ENCODE measurements around the gene IAPP.

- TF ChIP-seq CTCF (IDR thresholded peaks at IDR 0.05) (no peak), POLR2A (IDR thresholded peaks at IDR 0.05) (no peak)
Measured at GRCh38 chr12:21323736-21324135, 49.0 kb upstream of the IAPP start.
